ENCODE data around the gene DAB1. TPM values are rescaled to one million over a fixed set of nuclear protein-coding genes. Genes with fewer than 3 reads are reported as not detected.

The DAB1 gene
- total RNA-seq, 5 donors from 2014 or later (not counting 1 experiment from before 2014, with no cell fraction given), result 0.82 to 3.7 (median 1.5) TPM

GRCh38 chr1:56968878-56969495 lies 454.9 kb downstream of the DAB1 start:
- Mint-ChIP-seq H3K4me3 (no peak overlapping the region), H3K36me3 (no peaks in the 10 kb centered on the region), H3K27me3 (peaks cover 3% of the 10 kb centered on the region in 2 donors), H3K9me3 (peaks cover 0 to 6% (median 0%) of the 10 kb centered on the region in 3 donors), H3K4me1 (no peaks in the 10 kb centered on the region), H3K27ac (no peak overlapping the region)
- POLR2A ChIA-PET, result no interaction called here
- Histone ChIP-seq H3K36me3 (ENCODE audit: control insufficient read depth in 2 of 2, extremely low read depth in 1 of 2, insufficient read depth in 1 of 2, low read length in 1 of 2) (no peaks in the 10 kb centered on the region), H3K4me3 (ENCODE audit: control insufficient read depth in 1 of 2, extremely low read depth in 1 of 2, low read length in 1 of 2) (no peak overlapping the region), H3K4me1 (ENCODE audit: control insufficient read depth in 1 of 2, extremely low read depth in 1 of 2, insufficient read depth in 2 of 2, low read length in 2 of 2) (no peaks in the 10 kb centered on the region), H3K9me3 (no peaks in the 10 kb centered on the region), H3K27me3 (replicated peaks in 1 of 2; ENCODE audit: control insufficient read depth in 2 of 2, extremely low read depth in 1 of 2, insufficient read depth in 2 of 2, low read length in 1 of 2) (peaks cover 2 to 3% of the 10 kb centered on the region in 2 experiments), H3K27ac (ENCODE audit: low read length) (no peak overlapping the region)
- WGBS (ENCODE audit: insufficient coverage), result no CpG with 5 or more reads among the region's 2 CpGs
- CTCF ChIA-PET, result no interaction called here
- ATAC-seq (replicated peaks in 1 of 4) (no peak), DNase-seq (no peak)

- H3K27ac Mint-ChIP-seq, result no peak overlapping the region
- Histone ChIP-seq H3K9me3 (no peaks in the 10 kb centered on the region), H3K4me1 (ENCODE audit: control insufficient read depth in 1 of 2, extremely low read depth in 1 of 2, insufficient read depth in 2 of 2, low read length in 2 of 2) (no peaks in the 10 kb centered on the region), H3K27me3 (replicated peaks in 1 of 2; ENCODE audit: control insufficient read depth in 2 of 2, extremely low read depth in 1 of 2, insufficient read depth in 2 of 2, low read length in 1 of 2) (peaks cover 2 to 3% of the 10 kb centered on the region in 2 experiments), H3K4me3 (ENCODE audit: control insufficient read depth in 1 of 2, extremely low read depth in 1 of 2, low read length in 1 of 2) (no peak overlapping the region), H3K27ac (ENCODE audit: low read length) (no peak overlapping the region), H3K36me3 (ENCODE audit: control insufficient read depth in 2 of 2, extremely low read depth in 1 of 2, insufficient read depth in 1 of 2, low read length in 1 of 2) (no peaks in the 10 kb centered on the region)
- ChIA-PET CTCF (no interaction called here), POLR2A (no interaction called here)
- H3K36me3 Mint-ChIP-seq, result no peaks in the 10 kb centered on the region
- ATAC-seq (replicated peaks in 1 of 4) (no peak), DNase-seq (no peak)
- H3K4me1 Mint-ChIP-seq, result no peaks in the 10 kb centered on the region
- 73% methylated on average over 8 of the region's 15 CpGs for WGBS (ENCODE audit: insufficient coverage)
- H3K27me3 Mint-ChIP-seq, result peaks cover 3% of the 10 kb centered on the region in 2 donors
- no peak overlapping the region for H3K4me3 Mint-ChIP-seq
- peaks cover 0 to 6% (median 0%) of the 10 kb centered on the region in 3 donors for H3K9me3 Mint-ChIP-seq
Measured at GRCh38 chr1:56967900-56968832, 455.7 kb downstream of the DAB1 start.

GRCh38 chr1:56967355-56967754 lies 456.5 kb downstream of the DAB1 start:
- ATAC-seq (replicated peaks in 1 of 4), result no peak
- no CpG with 5 or more reads among the region's 3 CpGs for WGBS (ENCODE audit: insufficient coverage)

DNA sequence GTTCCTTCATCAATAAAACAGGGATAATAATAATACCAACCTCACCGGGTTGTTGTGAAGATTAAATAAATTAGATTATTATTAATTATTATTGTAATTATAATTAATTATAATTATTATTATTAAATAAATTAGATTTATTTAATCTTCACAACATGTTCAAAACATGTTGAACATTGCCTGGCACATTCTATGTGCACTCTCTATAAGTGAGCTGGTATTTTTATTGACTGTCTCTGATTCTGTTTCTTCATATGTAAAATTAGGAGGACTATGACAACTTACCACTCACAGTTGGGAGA lies 457.2 kb downstream of the DAB1 start:
- Histone ChIP-seq H3K27me3 (replicated peaks in 1 of 2; ENCODE audit: control insufficient read depth in 2 of 2, extremely low read depth in 1 of 2, insufficient read depth in 2 of 2, low read length in 1 of 2) (peaks cover 2 to 3% of the 10 kb centered on the region in 2 experiments), H3K4me3 (ENCODE audit: control insufficient read depth in 1 of 2, extremely low read depth in 1 of 2, low read length in 1 of 2) (no peak overlapping the region), H3K27ac (ENCODE audit: low read length) (no peak overlapping the region), H3K4me1 (ENCODE audit: control insufficient read depth in 1 of 2, extremely low read depth in 1 of 2, insufficient read depth in 2 of 2, low read length in 2 of 2) (no peaks in the 10 kb centered on the region), H3K9me3 (no peaks in the 10 kb centered on the region), H3K36me3 (ENCODE audit: control insufficient read depth in 2 of 2, extremely low read depth in 1 of 2, insufficient read depth in 1 of 2, low read length in 1 of 2) (no peaks in the 10 kb centered on the region)
- no peaks in the 10 kb centered on the region for H3K4me1 Mint-ChIP-seq
- H3K27ac Mint-ChIP-seq, result no peak overlapping the region
- H3K27me3 Mint-ChIP-seq, result peaks cover 3% of the 10 kb centered on the region in 2 donors
- ATAC-seq (replicated peaks in 1 of 4) (no peak), DNase-seq (no peak)
- no CpG with 5 or more reads among the region's 1 CpG for WGBS (ENCODE audit: insufficient coverage)
- CTCF ChIA-PET, result no interaction called here
- POLR2A ChIA-PET, result no interaction called here
- H3K9me3 Mint-ChIP-seq, result peaks cover 0 to 6% (median 0%) of the 10 kb centered on the region in 3 donors
- no peak overlapping the region for H3K4me3 Mint-ChIP-seq
- no peaks in the 10 kb centered on the region for H3K36me3 Mint-ChIP-seq

More at GRCh38 chr1:56967355-56967754, 456.5 kb downstream of the DAB1 start:
- no peak overlapping the region for H3K4me3 ChIP-seq (ENCODE audit: control insufficient read depth in 1 of 2, extremely low read depth in 1 of 2, low read length in 1 of 2)
- H3K36me3 ChIP-seq (ENCODE audit: control insufficient read depth in 2 of 2, extremely low read depth in 1 of 2, insufficient read depth in 1 of 2, low read length in 1 of 2), result no peaks in the 10 kb centered on the region
- H3K4me3 Mint-ChIP-seq, result no peak overlapping the region
- no peaks in the 10 kb centered on the region for H3K36me3 Mint-ChIP-seq
- ChIA-PET POLR2A (no interaction called here), CTCF (no interaction called here)
- peaks cover 3% of the 10 kb centered on the region in 2 donors for H3K27me3 Mint-ChIP-seq
- H3K9me3 Mint-ChIP-seq, result peaks cover 0 to 6% (median 0%) of the 10 kb centered on the region in 3 donors
- no peak overlapping the region for H3K27ac ChIP-seq (ENCODE audit: low read length)
- no peaks in the 10 kb centered on the region for H3K4me1 Mint-ChIP-seq
- no peak for DNase-seq
- H3K9me3 ChIP-seq, result no peaks in the 10 kb centered on the region
- H3K4me1 ChIP-seq (ENCODE audit: control insufficient read depth in 1 of 2, extremely low read depth in 1 of 2, insufficient read depth in 2 of 2, low read length in 2 of 2), result no peaks in the 10 kb centered on the region
- no peak overlapping the region for H3K27ac Mint-ChIP-seq
- peaks cover 2 to 3% of the 10 kb centered on the region in 2 experiments for H3K27me3 ChIP-seq (replicated peaks in 1 of 2; ENCODE audit: control insufficient read depth in 2 of 2, extremely low read depth in 1 of 2, insufficient read depth in 2 of 2, low read length in 1 of 2)

GRCh38 chr1:56965916-56966697 lies 457.8 kb downstream of the DAB1 start, which contains the start of gene C8B:
TSS of gene C8B (minus strand) at chr1:56966015. CDS start at chr1:56965948, 67 bp downstream.
- Mint-ChIP-seq H3K36me3 (no peaks in the 10 kb centered on the region), H3K27ac (no peak within 1 kb of the TSS), H3K4me3 (no peak within 1 kb of the TSS), H3K9me3 (peaks cover 0 to 6% (median 0%) of the 10 kb centered on the region in 3 donors), H3K27me3 (peaks cover 3% of the 10 kb centered on the region in 2 donors), H3K4me1 (no peaks in the 10 kb centered on the region)
- ChIA-PET POLR2A (no interaction called here), CTCF (no interaction called here)
- Histone ChIP-seq H3K27ac (ENCODE audit: low read length) (no peak within 1 kb of the TSS), H3K36me3 (ENCODE audit: control insufficient read depth in 2 of 2, extremely low read depth in 1 of 2, insufficient read depth in 1 of 2, low read length in 1 of 2) (no peaks in the 10 kb centered on the region), H3K4me1 (ENCODE audit: control insufficient read depth in 1 of 2, extremely low read depth in 1 of 2, insufficient read depth in 2 of 2, low read length in 2 of 2) (no peaks in the 10 kb centered on the region), H3K9me3 (no peaks in the 10 kb centered on the region), H3K4me3 (ENCODE audit: control insufficient read depth in 1 of 2, extremely low read depth in 1 of 2, low read length in 1 of 2) (no peak within 1 kb of the TSS), H3K27me3 (replicated peaks in 1 of 2; ENCODE audit: control insufficient read depth in 2 of 2, extremely low read depth in 1 of 2, insufficient read depth in 2 of 2, low read length in 1 of 2) (peaks cover 2 to 3% of the 10 kb centered on the region in 2 experiments)
- 80% methylated on average over 1 of the region's 3 CpGs for WGBS (ENCODE audit: insufficient coverage)
- ATAC-seq (replicated peaks in 1 of 4) (no peak), DNase-seq (no peak)

DNA sequence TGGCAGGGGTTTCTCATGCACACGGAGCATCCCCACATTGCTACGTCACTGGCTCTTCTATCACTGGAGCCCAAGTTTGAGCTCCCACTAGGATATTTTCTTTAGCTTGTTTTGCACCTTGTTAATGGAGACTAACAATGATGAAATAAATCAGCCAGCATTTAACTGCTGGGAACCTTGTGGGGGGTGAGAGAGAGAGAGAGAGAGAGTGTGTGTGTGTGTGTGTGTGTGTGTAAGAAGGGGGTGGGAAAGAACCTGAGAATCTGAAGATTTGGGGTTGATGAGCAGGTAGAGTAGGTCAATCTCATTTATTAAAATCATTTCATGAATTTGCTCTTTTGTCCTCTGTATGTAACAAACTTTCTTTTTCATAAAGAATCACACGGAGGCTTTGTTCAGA lies 458.7 kb downstream of the DAB1 start:
- DNase-seq (no peak), ATAC-seq (replicated peaks in 1 of 4) (no peak)
- H3K27me3 Mint-ChIP-seq, result peaks cover 3% of the 10 kb centered on the region in 2 donors
- Histone ChIP-seq H3K9me3 (no peaks in the 10 kb centered on the region), H3K27ac (ENCODE audit: low read length) (no peak overlapping the region), H3K4me3 (ENCODE audit: control insufficient read depth in 1 of 2, extremely low read depth in 1 of 2, low read length in 1 of 2) (no peak overlapping the region), H3K27me3 (replicated peaks in 1 of 2; ENCODE audit: control insufficient read depth in 2 of 2, extremely low read depth in 1 of 2, insufficient read depth in 2 of 2, low read length in 1 of 2) (peaks cover 0 to 5% of the 10 kb centered on the region in 2 experiments), H3K4me1 (ENCODE audit: control insufficient read depth in 1 of 2, extremely low read depth in 1 of 2, insufficient read depth in 2 of 2, low read length in 2 of 2) (no peaks in the 10 kb centered on the region), H3K36me3 (ENCODE audit: control insufficient read depth in 2 of 2, extremely low read depth in 1 of 2, insufficient read depth in 1 of 2, low read length in 1 of 2) (no peaks in the 10 kb centered on the region)
- H3K9me3 Mint-ChIP-seq, result peaks cover 0 to 2% (median 0%) of the 10 kb centered on the region in 3 donors
- no peaks in the 10 kb centered on the region for H3K4me1 Mint-ChIP-seq
- H3K27ac Mint-ChIP-seq, result no peak overlapping the region
- POLR2A ChIA-PET, result no interaction called here
- H3K4me3 Mint-ChIP-seq, result no peak overlapping the region
- WGBS (ENCODE audit: insufficient coverage), result 92% methylated on average over 2 of the region's 3 CpGs
- CTCF ChIA-PET, result no interaction called here
- no peaks in the 10 kb centered on the region for H3K36me3 Mint-ChIP-seq

All from T-cell (primary cell).